Hematopoietic multipotent progenitor cell treated with erythropoietin and hydrocortisone succinate and interleukin-3 and kit ligand, for 8 days (in vitro differentiated cells): ENCODE measurements around the gene ECM1.

Source experiments
- DNase-seq: peaks from one replicate; pipeline ENCODE4 v3.0.0-alpha.2; 2015

Gene ECM1

DNA sequence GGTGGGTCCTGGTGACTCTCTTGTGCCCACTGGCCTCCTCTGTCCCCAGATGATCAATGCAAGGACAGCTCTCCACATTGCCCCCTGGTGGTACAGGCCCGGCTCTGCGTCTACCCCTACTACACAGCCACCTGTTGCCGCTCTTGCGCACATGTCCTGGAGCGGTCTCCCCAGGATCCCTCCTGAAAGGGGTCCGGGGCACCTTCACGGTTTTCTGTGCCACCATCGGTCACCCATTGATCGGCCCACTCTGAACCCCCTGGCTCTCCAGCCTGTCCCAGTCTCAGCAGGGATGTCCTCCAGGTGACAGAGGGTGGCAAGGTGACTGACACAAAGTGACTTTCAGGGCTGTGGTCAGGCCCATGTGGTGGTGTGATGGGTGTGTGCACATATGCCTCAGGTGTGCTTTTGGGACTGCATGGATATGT is 52.1 kb downstream of the ECM1 start:
- DNase-seq: peak; percentile 82

DNA sequence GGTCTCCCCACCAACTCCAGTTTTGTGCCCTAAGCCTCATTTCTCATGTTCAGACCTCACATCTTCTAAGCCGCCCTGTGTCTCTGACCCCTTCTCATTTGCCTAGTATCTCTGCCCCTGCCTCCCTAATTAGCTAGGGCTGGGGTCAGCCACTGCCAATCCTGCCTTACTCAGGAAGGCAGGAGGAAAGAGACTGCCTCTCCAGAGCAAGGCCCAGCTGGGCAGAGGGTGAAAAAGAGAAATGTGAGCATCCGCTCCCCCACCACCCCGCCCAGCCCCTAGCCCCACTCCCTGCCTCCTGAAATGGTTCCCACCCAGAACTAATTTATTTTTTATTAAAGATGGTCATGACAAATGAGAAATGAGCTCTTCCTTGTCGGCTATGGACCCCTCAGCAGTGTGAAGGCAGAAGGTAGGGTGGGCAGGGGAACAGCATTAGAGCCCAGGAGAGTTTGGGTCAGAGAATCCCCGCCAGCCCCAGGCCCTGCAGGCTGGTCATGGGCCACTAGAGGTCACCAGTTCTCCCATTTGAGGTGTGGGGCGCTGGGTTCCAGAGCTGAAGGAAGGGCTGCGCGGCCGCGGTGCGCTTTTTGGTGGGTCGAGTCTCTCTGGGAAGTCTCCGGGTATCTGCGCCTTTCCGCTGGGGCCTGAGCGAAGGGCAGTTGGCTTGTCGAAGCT is 52.8 kb downstream of the ECM1 start:
- DNase-seq: peak; percentile 92

DNA sequence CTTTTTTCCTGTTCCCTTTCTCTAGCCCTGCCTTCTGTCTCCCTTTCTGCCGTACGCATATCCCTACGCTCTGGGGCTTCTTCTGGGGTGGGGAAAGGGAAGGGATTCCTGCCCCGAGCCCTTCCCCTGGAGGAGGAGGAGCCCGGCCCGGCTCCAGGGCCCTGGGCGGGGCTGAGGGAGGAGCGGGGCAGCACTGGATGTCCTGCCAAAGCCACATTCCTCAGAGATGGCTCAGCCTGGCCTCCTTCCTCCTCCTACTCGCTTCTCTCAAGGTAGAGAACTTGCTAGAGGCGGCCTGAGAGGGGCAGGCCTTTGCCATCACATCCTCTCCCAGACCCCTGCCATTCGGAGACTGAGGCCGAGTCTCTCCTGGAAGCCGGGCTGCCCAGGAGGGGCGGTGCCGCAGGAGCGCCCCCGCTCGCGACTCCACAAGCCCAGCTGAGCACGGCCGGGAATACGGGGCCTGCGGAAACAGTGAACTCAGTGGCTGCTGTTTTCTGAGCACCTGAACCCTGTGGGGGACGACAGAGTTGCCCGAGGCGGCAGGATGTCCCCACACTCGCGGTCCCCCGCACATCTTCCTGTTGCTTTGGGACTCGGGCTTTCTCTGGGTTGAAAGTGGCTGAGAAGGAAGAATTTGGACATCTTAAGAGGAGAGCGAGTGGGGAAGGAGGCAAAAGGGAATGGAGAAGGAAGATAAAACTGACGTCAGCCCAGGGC is 53.5 kb downstream of the ECM1 start:
- DNase-seq: peak; percentile 87

DNA sequence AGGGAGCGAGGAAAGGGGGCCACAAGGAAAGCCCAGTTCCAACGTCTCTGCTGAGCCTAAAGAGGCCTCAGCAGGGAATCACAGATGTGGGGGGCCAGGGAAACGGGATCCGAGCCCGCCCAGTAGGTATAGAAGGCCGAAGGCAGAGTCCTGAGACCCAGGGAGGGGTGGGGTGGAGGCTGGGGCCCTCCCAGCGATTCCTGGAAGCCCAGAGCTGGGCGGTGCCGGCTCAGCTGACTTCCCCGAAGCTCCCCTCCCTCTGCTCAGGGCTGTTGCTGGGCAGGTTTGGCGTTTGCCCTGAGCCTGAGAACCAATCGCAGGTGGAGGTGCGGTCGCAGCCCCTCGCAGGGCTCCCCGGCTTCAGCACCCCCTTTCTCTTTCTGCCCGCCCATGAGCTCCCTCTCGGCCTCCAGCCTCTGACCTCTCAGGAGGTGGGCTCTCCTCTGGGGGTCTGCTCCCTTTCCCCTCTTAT is 54.1 kb downstream of the ECM1 start:
- DNase-seq: peak; percentile 93

DNA sequence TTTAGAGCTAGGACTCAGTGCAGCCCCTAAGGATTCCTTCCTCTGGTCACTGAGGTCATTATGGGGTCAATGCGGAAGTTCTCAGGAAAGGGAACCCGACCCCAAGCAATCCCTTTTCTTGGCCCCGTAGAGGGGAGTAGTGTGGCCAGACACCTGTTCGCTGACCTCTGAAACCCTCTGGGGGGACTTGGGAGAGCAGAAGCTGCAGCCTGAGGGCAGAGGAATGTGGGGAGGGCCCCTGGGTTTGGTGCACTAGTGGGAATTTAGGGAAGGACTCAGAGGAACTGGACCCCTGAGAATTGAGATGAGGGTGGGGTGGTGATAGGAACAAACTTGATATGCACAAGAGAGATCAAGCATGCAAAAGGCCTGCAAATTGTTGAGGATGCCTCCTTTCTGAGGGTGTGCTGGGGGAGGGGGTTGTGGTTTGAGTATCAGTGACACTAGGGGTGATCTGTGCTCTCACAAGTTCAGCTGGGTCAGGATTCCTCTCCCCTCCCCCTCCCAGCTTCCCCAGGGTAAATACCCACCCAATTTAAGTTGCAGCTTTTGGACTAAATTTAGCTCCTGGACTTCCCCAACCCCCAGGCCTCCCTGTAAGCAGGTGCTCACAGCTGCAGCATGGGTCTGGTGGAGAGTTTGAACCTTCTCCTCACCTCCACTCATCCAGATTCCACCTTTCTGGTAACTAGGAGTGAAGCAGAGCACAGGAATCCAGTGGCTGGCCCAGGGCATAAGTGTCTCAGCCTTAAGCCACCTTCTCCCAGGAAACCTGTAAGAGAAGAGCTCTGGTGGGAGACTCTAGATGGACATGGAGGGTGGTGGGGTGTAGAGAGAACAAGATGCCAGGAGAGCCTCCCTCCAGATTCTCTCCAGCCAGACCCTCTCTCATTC is 54.8 kb downstream of the ECM1 start:
- peak; percentile 45 for DNase-seq
